Measurements from ENCODE around the gene KMT2C.

KMT2C gene

DNA sequence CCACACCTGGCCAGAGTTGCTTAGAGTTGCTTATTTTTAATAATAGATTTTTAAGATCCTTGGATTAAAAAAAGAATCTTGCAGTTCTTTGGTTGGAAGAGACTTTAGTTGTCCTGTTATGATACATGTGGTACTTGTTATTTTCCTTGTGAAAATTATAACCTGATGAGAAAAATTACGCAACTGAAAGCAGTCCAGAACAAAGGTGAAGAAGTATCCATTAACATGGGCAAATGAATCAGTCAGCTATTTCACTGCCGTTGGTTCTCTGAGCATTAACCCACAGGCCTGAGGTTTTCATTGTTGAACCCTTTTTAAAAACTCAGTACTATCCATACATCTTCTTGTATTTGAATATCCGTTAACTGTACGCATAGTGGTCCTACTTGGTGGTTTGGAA lies 342.1 kb downstream of the KMT2C start:
- no peak overlapping the region for H3K9ac ChIP-seq (ENCODE audit: low read length)
- H3F3A ChIP-seq (ENCODE audit: insufficient read depth, low read length) = no peaks in the 10 kb centered on the region
- H3K4me2 ChIP-seq (ENCODE audit: low read depth, low read length) = no peak overlapping the region
- H3K4me1 ChIP-seq (ENCODE audit: low read length) = no peaks in the 10 kb centered on the region
- no peaks in the 10 kb centered on the region for H4K20me1 ChIP-seq (ENCODE audit: insufficient read depth, low read length)
- no peak for DNase-seq
- H2AFZ ChIP-seq (ENCODE audit: low read length) = no peak overlapping the region
- TF ChIP-seq EZH2phosphoT487 (IDR thresholded peaks at IDR 0.05; ENCODE audit: low read length) = no peak
- TF ChIP-seq, protein P1, sequence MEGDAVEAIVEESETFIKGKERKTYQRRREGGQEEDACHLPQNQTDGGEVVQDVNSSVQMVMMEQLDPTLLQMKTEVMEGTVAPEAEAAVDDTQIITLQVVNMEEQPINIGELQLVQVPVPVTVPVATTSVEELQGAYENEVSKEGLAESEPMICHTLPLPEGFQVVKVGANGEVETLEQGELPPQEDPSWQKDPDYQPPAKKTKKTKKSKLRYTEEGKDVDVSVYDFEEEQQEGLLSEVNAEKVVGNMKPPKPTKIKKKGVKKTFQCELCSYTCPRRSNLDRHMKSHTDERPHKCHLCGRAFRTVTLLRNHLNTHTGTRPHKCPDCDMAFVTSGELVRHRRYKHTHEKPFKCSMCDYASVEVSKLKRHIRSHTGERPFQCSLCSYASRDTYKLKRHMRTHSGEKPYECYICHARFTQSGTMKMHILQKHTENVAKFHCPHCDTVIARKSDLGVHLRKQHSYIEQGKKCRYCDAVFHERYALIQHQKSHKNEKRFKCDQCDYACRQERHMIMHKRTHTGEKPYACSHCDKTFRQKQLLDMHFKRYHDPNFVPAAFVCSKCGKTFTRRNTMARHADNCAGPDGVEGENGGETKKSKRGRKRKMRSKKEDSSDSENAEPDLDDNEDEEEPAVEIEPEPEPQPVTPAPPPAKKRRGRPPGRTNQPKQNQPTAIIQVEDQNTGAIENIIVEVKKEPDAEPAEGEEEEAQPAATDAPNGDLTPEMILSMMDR (IDR thresholded peaks at IDR 0.05; ENCODE audit: low read length) = no peak
- no peaks in the 10 kb centered on the region for H3K79me2 ChIP-seq (ENCODE audit: low read length)
- H3K27ac ChIP-seq (ENCODE audit: low read length) = no peak overlapping the region
- no peak overlapping the region for H3K4me3 ChIP-seq (ENCODE audit: low read length)
- no peaks in the 10 kb centered on the region for H3K9me3 ChIP-seq (replicated peaks; ENCODE audit: insufficient read depth, low read length)
- H3K9me2 ChIP-seq (replicated peaks; ENCODE audit: insufficient read depth, low read length) = no peaks in the 10 kb centered on the region
- H3K27me3 ChIP-seq (replicated peaks; ENCODE audit: insufficient read depth, low read length) = no peaks in the 10 kb centered on the region
- H3K36me3 ChIP-seq (replicated peaks; ENCODE audit: insufficient read depth, low read length) = no peaks in the 10 kb centered on the region

DNA sequence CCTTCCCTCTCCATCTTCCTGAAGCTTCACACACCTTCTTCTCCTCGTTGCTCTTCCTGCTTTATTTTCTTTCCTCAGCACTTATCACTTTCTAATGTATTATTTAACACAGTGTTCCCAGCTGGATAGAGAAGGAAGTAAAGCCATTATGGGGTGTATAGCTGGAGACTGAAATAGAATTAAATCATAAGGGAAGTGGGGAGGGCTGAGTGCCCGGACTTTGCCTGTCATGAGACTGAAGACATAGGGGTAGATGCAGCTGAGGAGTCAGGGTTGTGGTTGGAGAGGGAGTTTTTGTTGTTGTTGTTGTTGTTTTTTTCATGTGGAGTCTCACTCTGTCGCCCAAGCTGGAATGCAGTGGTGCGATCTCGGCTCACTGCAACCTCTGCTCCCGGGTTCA lies 345.1 kb downstream of the KMT2C start:
- Histone ChIP-seq H3K4me1 (ENCODE audit: low read length) (no peaks in the 10 kb centered on the region), H3K79me2 (ENCODE audit: low read length) (no peaks in the 10 kb centered on the region), H3K27ac (ENCODE audit: low read length) (no peak overlapping the region), H3K36me3 (replicated peaks; ENCODE audit: insufficient read depth, low read length) (no peaks in the 10 kb centered on the region), H3K9ac (ENCODE audit: low read length) (no peak overlapping the region), H4K20me1 (ENCODE audit: insufficient read depth, low read length) (no peaks in the 10 kb centered on the region), H3K9me3 (replicated peaks; ENCODE audit: insufficient read depth, low read length) (no peaks in the 10 kb centered on the region), H3F3A (ENCODE audit: insufficient read depth, low read length) (no peaks in the 10 kb centered on the region), H3K4me3 (ENCODE audit: low read length) (no peak overlapping the region), H2AFZ (ENCODE audit: low read length) (no peak overlapping the region), H3K9me2 (replicated peaks; ENCODE audit: insufficient read depth, low read length) (no peaks in the 10 kb centered on the region), H3K4me2 (ENCODE audit: low read depth, low read length) (no peak overlapping the region), H3K27me3 (replicated peaks; ENCODE audit: insufficient read depth, low read length) (no peaks in the 10 kb centered on the region)
- no peak for DNase-seq
- no peak for TF ChIP-seq EZH2 (optimal IDR thresholded peaks at IDR 0.05; ENCODE audit: low read depth, low read length)
- no peak for TF ChIP-seq EZH2phosphoT487 (IDR thresholded peaks at IDR 0.05; ENCODE audit: low read length)
- TF ChIP-seq, protein P1 (IDR thresholded peaks at IDR 0.05; ENCODE audit: low read length) = no peak

DNA sequence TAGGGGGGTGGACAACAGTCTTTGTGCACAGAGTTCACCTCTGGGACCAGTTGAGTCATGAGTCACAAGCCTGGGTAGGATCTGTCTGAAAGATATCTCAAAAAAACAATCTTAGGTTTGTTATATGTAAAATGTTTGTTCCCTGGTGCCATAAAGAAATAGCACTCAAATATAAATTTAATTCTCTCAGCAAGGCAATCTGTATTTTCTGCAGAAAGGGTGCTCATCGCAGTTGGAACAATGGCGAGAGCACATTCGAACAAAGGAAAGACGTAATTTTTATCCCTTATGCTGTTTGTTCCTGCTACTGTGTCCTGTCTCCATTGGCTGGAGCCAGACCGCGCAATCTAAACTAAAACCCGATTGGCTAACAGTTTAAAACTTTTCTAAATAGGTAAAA lies 346.6 kb downstream of the KMT2C start:
- DNase-seq = no peak
- TF ChIP-seq, protein P1 (IDR thresholded peaks at IDR 0.05; ENCODE audit: low read length) = no peak
- TF ChIP-seq EZH2 (optimal IDR thresholded peaks at IDR 0.05; ENCODE audit: low read depth, low read length) (no peak), EZH2phosphoT487 (IDR thresholded peaks at IDR 0.05; ENCODE audit: low read length) (no peak)
- H3K9me3 ChIP-seq (replicated peaks; ENCODE audit: insufficient read depth, low read length) = no peaks in the 10 kb centered on the region
- no peaks in the 10 kb centered on the region for H3K79me2 ChIP-seq (ENCODE audit: low read length)
- H3F3A ChIP-seq (ENCODE audit: insufficient read depth, low read length) = no peaks in the 10 kb centered on the region
- H4K20me1 ChIP-seq (ENCODE audit: insufficient read depth, low read length) = no peaks in the 10 kb centered on the region
- no peak overlapping the region for H3K4me3 ChIP-seq (ENCODE audit: low read length)
- no peak overlapping the region for H3K9ac ChIP-seq (ENCODE audit: low read length)
- H3K27ac ChIP-seq (ENCODE audit: low read length) = no peak overlapping the region
- H3K27me3 ChIP-seq (replicated peaks; ENCODE audit: insufficient read depth, low read length) = no peaks in the 10 kb centered on the region
- no peaks in the 10 kb centered on the region for H3K36me3 ChIP-seq (replicated peaks; ENCODE audit: insufficient read depth, low read length)
- H3K4me1 ChIP-seq (ENCODE audit: low read length) = no peaks in the 10 kb centered on the region
- no peaks in the 10 kb centered on the region for H3K9me2 ChIP-seq (replicated peaks; ENCODE audit: insufficient read depth, low read length)
- no peak overlapping the region for H2AFZ ChIP-seq (ENCODE audit: low read length)
- H3K4me2 ChIP-seq (ENCODE audit: low read depth, low read length) = no peak overlapping the region
